Measurements from ENCODE around the gene CASKIN2.
"Not testable (repeated sequence)": the region's sequence is repeated elsewhere in the genome, so short reads cannot be mapped to it uniquely, and the experiment has no call there.

CASKIN2 gene

DNA sequence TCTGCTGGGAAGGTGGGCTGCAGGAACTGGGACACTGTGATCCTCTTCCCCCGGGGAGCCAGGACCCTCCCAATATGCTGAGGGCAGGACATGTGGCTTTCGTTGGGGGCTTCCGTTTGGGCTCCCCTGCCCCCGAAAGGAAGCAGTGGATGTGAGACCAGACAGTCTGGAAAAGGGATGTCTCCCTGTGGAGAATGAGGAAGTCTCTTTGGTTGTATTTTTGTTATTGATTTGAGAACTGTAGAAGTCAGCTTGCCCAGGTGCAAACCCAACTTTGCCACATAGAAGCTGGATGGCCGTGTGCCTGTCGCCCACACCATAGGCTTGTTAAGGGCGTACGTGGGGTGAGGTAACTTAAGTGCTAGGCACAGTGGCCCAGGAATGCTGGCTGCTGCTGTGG, 28.9 kb upstream of the CASKIN2 start:
- no peak for DNase-seq

DNA sequence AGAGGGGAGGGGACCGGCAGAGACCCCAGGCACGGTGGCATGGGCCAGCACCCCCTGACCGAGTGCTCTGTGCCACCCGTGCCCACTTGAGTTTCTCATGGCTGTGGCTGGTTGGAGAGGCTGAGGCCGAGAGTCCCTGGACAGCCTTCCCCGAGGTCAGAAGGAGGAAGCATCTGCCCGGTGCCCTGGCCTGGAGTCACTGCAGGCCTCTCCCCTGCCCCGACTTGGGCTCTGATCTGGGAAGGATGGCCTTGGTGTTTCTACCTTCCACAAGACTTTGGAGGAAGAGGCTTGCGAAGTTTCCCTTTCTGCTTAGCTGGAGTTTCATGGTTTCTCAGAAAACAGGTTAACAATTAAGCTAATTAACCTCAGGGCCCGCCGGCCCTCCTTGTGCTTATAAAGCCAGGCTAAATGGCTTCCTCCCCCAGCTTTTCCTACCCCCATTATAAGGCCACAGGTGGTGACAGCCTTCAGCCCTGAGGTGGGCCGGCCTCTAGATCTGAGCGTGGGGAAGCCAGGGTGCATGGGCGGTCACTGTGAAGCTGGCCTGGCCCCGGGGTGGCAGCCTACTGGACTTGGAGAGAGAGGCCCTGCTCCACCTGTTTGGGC, 27.5 kb upstream of the CASKIN2 start:
- DNase-seq = no peak

DNA sequence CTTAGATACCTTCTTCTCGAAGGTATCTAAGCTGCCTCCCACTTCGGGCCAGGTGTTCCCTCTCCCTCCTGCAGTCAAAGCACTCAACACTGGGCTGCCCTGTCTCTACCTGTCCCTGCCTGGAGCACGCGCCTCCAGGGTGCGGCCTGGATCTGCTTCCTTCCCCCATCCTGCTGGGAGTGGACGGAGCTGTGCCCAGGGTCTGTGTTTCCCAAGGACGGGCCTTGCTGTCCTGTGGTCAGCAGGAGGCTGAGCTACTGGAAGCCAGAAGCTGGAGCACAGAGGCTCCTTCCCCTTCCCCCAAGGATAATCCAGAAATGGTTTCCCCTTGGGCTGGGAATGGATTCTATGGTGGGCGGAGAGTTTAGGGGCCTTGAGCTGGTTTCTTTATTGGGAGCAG, 26.9 kb upstream of the CASKIN2 start:
- no peak for DNase-seq

DNA sequence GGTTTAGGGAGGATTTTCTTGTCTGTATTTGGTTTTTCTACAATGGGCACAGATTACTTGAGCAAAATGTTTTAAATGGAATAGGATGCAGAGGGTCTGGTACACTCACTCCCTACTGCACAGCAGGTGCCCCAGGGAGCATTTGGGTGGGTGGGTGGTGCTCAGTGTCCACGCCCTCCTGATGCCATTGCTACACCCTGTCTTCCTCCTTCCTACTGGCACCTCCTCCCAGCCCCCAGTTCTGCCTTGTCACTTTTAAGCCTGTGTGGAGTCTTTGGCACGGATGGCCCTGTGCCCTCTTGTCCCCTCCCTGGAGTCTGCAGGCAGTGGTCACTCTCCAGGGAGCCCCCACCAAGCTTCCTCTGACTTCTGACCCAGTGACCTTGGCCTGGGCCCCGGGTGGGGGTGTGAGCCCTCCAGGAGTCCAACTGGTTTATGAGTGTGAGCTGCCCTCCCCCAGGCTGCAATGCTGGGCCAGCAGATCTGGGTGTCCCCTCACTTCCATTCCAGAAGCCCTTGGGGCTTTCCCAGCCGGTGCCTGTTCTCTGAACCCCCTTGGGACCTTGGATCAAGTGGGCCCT, 25.7 kb upstream of the CASKIN2 start:
- no peak for DNase-seq

DNA sequence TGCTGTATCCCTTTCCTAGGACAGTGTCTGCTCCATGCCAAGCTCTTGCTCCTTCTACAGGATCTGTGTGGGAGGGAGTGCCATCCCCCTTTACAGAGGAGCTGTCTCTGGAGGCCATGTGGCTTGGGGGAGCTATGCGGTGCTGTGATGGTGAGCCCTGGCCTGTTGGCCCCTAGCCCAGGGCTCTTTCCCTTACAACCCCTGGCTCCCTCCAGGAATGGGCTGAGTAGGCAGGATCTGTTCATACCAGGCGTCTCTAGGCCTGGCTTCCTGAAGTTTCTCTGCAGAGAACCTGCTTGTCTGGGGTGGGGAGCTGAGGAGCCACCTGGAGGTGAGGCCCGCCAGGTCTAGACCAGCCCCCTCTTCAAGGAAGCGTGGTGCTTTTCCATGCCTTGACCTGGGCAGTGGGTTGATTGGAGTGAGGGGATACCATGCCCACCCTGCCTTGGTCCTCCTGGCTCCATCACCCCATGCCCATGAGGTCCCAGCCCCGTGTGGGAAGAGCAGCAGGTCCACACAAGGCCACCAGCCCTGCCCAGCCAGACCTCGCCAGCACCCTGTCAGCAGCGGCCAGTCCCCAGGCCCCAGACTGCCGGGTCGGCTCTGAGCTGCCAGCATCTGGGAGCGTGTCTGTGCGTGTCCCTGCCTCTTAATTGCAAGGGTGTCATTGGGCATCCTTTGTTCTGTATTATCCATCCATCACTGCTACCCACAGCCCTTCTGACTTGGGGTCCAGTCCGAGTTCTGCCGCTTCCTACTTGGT, 24.8 kb upstream of the CASKIN2 start:
- DNase-seq = no peak

DNA sequence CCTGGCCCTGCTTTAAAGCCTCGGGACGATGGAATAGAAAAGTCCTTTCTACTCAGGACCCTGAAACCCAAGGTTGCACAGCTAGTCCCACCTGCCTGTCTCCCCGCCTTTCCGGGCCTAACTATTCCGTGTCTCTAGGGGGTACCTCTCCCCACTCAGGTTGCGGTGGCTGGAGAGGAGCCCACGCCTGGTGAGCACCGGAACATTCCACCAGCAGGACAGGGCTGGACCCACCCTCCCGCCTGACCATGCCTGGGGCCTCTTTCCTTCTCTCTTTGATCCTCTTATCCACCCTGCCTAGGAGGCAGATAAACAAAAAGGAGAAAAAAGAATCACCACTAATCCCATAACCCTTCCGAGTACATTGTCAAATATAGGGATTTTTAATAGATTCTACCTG, 21.0 kb upstream of the CASKIN2 start:
- DNase-seq = no peak

DNA sequence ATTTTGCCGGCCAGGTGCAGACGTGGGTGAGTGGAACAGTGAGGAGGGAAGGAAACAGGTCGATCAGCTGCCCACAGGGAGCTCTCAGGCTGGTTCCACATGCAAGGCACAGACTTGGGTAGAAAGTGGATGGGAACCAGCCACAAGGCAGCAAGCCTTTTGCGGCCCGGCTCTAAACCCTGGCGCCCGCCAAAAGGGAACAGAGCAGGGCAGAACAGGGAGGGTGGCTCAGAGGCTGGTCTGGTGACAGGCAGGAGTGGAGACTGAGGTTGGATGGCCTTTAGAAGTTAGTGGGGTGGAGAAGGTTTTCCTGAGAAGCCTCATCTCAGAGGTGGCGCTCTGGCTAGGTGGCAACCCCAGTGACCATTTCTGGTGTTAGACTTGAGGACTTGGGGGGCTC, 20.5 kb upstream of the CASKIN2 start:
- DNase-seq = no peak

DNA sequence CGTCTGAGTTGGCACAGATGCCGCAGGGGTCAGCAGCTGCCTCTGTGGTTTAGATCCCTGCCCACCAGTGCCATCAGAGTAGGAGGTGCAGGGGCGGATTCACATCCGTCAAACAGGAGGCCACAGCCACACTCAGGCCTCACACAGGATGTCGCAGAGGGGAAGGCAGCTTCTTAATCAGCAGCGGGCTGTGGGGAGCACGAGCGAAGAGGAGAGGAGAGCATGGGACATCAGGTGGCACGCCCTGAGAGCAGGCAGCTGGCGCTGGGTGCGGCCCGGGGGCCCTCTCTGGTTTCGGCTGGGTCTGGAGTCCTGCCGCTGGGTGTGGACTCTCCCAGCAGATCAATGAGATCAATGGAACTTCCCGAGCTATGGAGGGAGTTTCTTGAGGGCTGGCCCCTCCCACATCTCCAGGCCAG, 19.8 kb upstream of the CASKIN2 start:
- DNase-seq = peak; percentile 87

DNA sequence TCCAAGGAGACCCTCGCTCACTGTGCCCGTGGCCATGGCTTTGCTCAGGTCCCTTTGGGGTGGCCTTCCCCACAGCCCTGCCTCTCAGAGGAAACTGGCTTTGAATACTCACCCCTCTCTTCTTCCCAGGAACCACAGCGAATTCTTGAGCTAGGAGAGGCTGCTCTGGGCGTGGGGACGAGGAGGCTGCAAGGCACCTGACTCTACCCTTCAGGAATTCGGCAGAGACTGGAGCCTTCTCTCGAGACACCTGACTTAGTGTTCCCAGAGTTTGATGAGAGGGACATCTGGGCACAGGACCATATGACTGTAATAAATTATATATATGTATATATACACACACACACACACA, 16.4 kb upstream of the CASKIN2 start:
- no peak for DNase-seq

DNA sequence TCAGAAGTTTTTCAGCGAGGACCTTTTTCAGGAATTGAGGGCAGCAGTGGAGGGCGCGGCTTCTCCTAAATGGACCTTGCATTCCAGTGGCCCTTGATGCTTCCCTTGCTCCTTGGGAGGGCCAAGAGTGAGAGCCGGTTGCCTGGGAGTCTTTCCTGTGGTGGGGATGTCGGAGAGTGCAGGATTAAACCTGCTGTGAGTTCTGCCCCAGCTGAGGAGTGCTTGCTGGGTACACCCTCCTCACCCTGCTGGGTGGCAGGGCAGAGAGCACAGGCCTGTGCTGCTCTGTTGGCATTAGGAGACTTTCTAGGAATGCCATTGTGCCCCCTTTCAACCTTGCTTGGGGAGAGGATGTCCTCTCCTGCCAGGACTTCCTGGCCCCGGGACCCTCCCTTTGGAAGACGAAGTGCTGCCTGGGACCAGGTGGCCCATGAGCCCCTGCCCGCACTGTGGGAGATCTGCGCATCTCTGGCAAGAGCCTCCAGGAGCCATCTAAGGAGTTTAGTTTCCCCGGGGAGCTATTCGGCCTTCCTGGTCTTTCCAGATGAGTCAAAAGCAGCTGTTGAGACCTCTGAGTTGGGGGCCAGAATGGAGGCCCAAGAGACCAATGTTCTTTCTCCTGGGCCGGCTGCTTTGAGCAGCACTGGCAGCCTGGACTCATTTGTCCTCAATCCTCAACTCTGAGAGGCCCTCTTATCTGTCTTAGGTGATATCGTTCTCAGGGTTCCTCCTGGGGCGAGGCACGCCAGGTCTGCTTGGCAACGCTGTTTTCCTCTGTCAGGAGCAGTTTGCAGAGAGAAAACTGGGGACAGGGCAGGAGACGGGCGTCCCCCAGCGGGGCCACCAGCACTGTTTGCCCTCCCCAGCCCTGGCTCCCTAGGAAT, 15.7 kb upstream of the CASKIN2 start:
- DNase-seq = no peak

DNA sequence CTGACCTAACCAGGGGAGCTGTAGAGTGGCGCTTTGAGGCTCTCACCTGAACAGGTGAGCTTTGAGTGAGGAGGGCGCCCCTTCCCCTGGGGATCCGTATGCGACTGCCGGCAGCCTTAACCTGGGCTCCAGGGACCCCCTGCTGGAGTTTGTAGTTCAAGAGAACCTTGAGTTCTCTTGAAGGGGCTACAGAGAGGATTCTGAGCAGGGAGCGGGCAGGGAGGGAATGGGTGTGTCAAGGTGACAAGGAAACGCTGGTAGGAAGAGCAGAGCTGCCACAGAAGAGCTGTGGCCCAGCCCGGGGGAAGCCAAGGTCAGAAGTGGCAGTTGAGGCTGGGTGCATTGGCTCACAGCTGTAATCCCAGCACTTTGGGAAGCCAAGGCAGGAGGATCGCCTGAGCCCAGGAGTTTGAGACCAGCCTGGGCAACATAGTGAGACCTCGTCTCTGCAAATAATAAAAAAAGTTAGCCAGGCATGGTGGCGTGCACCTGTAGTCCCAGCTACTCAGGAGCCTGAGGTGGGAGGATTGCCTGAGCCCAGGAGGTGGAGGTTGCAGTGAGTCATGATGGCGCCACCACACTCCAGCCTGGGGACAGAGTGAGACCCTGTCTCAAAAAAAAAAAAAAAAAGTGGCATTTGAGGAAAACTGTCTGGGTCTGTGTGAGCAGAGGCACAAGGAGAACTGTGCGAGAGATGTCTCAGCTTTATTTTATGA, 11.4 kb upstream of the CASKIN2 start:
- no peak for DNase-seq

DNA sequence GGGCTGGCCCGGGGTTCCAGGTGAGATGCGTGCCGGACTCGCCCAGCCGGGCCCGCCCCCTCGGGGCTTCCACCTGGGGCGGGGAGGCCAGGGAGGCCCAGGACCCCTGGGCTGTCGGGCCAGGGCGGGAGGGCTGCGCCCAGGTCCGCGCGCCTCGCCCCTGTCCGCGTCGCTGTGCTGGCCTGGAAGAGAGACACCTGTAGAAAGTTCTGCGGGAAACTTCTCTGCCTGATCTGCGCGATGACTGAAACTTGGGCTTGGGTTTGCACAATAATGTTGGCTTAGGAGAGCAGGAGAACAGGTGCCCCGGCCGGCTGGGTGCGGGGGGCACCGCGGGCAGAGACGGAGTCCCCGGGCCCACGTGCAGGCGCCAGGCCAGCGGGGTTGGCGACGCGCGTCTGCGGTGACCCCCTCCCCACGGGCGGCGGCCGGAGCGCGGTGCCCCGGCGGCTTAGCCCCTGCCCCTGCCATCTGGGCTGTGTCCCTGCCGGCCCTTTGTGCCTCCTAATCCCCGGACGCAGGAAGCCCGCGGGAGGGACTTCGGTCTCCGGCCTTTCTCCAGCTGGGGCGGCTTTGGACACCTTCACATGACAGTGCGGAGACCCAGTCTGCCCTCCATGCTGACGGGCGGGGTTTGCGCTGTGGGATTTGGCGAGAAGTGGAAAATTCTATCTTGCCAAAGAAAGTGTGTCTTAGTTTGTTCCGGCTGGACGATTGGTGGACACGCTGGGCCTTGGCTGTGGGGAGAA, 10.6 kb upstream of the CASKIN2 start:
- no peak for DNase-seq

DNA sequence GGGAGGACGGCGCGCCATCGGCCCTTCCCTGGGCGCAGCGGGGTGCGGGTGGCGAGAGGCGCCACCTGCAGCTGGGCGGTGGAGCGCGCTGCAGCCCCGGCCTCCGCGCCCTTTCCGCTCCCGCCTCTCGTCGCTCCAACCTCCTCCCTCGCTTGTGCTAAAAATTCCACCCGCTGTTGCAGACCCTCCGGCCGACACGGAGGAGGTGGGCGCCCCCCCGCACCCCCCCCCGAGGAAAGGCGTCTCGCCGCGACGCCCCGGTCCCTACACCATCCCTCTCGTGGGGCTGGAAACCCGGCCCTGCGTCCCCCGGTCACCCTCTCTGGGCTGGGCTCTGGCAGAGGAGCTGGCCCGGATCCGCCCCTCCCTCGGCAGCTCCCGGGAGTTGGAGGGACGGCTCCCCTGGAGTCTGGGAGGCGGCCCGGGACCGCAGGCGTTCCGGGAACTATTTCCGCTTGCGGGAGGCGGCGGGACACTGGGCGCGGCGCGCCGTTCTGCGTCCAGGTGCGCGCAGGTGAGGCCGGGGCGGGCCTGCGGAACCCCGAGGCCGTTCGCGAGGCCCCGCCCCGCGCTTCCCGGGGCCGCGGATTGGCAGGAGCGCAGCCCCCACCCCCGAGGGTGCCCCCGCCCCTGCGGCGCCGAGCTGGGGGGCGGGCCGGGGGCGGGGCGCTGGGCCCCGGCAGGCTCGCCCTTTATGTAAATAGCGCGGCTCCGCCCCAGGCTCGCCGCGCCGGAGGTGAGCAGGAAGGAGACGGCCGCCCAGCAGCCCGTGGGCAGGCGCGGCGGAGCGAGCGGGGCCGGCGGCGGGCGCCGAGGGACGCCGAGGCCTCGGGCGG, 9.9 kb upstream of the CASKIN2 start, which contains the start of gene LLGL2:
Gene LLGL2, plus strand, starts transcription at position 728 of the 836 bp plus-strand sequence. CDS start 17,730 bp downstream, outside the sequence.
- peak; percentile 86 for DNase-seq

DNA sequence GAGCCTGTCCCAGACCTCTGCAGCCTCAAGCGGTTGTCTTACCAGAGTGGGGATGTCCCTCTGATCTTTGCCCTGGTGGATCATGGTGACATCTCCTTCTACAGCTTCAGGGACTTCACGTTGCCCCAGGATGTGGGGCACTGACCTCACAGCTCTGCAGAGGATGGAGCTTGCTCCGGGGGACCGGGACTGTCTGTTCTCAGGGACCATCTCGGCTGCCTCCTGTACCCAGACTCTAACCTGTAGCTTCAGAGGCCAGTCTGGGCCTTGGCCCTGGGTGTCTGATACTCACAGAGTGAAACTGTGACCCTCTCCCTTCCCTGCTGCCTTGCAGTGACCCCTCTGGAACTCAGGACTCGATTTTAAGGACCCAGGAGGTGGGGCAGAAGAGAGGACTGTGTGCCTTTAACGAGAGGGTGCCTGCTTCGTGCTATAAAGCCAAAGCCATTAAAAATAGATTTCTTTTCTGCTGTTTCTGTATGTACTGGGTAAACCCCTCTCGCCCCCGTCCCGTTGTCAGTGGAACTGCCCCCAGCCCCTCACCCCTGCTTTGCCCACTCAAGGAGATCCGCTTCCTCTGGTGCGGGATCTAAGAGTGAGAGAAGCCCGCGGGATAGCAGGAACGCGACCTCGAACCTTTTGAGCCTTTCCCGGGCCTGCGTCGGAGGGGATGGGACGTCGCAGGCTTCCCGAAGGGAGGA, 9.1 kb upstream of the CASKIN2 start:
- no peak for DNase-seq

DNA sequence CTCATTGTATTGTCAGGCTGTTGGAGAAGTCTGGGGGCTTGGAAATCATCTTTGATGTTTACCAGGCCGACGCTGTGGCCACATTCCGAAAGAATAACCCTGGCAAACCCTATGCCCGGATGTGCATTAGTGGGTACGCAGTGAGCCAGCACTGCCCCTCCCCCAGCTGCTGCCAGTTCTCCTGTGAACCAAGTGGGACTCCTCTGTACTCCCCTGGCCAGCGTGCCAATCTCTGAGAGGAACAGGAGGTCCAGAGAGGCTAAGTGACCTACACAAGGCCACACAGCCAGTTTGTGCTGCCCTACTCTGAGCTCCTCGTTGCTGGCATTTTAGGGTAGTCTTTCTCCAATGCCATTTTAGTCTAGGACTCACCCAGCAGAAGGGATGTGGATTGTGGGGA, 8.3 kb upstream of the CASKIN2 start:
- DNase-seq = no peak

DNA sequence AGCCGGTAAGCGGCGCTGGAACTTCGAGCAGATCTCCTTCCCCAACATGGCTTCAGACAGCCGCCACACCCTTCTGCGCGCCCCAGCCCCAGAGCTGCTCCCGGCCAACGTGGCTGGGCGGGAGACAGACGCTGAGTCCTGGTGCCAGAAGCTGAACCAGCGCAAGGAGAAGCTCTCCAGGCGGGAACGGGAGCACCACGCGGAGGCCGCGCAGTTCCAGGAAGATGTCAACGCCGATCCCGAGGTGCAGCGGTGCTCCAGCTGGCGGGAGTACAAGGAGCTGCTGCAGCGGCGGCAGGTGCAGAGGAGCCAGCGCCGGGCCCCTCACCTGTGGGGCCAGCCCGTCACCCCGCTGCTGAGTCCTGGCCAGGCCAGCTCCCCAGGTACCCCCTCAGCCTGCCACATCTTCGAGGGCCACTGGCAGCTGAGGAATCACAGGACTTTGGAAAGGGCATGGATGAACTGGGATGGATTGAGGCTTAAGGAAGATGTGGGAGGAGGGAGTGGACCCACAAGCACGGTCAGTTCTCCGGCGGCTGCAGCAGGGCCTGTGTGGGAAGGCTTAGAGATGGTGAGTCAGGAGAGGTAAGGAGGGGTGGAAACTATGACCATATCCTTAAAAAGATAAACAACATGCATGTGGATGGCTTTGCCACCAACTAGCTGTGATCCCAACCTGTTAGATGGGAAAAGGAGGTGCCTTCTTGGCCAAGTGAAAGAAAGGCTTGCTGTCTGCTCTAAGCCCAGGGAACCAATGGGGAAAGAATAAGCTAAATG, 6.8 kb upstream of the CASKIN2 start:
- DNase-seq = no peak

DNA sequence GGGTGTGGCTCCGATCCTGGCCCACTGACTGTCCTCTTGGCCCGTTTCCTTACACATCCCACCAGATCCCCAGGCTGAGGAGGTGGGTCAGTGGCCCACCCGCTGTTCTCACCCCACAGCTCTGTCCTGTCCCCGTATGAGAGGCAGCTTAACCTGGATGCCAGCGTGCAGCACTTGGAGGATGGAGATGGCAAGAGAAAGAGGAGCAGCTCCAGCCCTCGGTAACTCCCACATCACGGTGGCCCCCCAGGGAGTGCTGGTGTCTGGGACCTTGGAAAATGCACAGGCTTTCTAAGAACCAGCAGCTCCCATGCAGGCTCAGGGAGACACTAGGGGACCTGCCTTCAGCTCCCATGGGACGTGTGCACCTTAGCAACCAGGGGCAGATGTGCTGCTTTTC, 6.0 kb upstream of the CASKIN2 start:
- DNase-seq = no peak

DNA sequence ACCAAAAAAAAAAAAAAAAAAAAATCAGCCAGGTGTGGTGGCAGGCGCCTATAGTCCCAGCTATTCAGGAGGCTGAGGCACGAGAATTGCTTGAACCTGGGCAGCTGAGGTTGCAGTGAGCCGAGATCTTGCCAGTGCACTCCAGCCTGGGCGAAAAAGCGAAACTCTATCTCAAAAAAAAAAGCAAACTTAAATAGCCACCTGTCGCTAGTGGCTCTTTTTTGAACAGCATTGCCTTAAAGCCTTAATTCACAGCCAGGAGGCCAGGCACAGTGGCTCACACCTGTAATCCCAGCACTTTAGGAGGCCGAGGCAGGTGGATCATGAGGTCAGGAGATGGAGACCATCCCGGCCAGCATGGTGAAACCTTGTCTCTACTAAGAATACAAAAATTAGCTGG, 5.1 kb upstream of the CASKIN2 start:
- DNase-seq = not testable (repeated sequence)

DNA sequence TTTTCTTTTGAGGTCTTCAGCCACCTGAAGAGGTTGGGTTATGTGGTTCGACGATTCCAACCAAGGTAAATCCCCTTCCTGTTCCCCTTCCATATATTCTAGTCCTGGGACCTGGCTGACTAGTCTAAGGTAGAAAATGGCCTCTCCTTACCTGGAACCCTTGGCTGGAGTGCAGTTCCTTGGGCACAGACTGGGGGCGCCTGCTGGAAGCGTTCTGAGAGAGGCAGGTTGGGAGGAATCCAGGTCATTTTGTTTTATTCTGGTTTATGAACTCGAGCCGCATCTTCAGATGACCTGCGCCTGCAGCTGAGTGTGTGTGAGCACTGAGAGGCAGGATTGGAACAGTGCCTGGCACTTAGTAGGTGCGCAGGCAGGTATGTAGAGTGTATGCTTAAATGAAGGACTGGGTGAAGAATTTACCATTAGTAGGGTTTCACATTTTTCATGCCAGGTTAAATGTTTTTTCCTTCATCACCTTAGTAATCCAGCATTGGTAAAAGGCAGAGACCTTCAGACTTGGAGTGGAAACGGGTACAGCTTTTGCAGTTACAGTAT, 3.7 kb upstream of the CASKIN2 start:
- no peak for DNase-seq

All from hematopoietic multipotent progenitor cell treated with erythropoietin and hydrocortisone succinate and interleukin-3 and kit ligand, for 8 days (in vitro differentiated cells).